Sigmoid colon (tissue), 7 donors: ENCODE results near the gene MOXD1. TPM values are rescaled to one million over a fixed set of nuclear protein-coding genes. Genes with fewer than 3 reads are reported as not detected.

Experiments used
- DNase-seq: peaks from one replicate; pipeline ENCODE4 v3.0.0-alpha.2; 2019
- H3K27ac ChIP-seq, 4 donors: fragments of 200-600 bp; sonication (generic); one replicate each; pipeline ENCODE4 v1.5.1; 2016 to 2019; ENCODE audit warnings: mild to moderate bottlenecking in 1 of 4
- H3K27me3 ChIP-seq, 3 donors: fragments of 200-600 bp; sonication (generic); one replicate each; pipeline ENCODE4 v1.5.1; 2019; ENCODE audit warnings: mild to moderate bottlenecking in 1 of 3
- H3K36me3 ChIP-seq, 4 donors: fragments of 200-600 bp; sonication (generic); one replicate each; pipeline ENCODE4 v1.5.1; 2016 to 2019
- H3K4me1 ChIP-seq, 4 donors: fragments of 200-600 bp; sonication (generic); one replicate each; pipeline ENCODE4 v1.5.1; 2017 to 2019
- H3K4me3 ChIP-seq, 4 donors: fragments of 200-600 bp; sonication (generic); one replicate each; pipeline ENCODE4 v1.5.1; 2017 to 2019; ENCODE audit warnings: mild to moderate bottlenecking in 2 of 4, moderate library complexity in 1 of 4
- H3K9me3 ChIP-seq, 4 donors: fragments of 200-600 bp in 3 of 4; sonication (generic) in 3 of 4; one replicate each; pipeline versions ENCODE4 v1.5.1 to v1.6.1; 2013 to 2019
- EP300 ChIP-seq, 4 donors: sonication (generic); formaldehyde crosslinking; IDR thresholded peaks; one replicate each; pipeline ENCODE4 v1.6.1; 2017; ENCODE audit warnings: antibody characterized with exemption in 4 of 4
- POLR2A ChIP-seq, 2 donors: fragments of 450-650 bp; IDR thresholded peaks; one replicate each; pipeline ENCODE4 v1.6.1; 2016; ENCODE audit warnings: antibody characterized with exemption in 2 of 2, mild to moderate bottlenecking in 2 of 2, moderate library complexity in 2 of 2
- POLR2AphosphoS5 ChIP-seq, 4 donors: sonication (generic); formaldehyde crosslinking; IDR thresholded peaks; one replicate each; pipeline ENCODE4 v1.6.1; 2017; ENCODE audit warnings: antibody characterized with exemption in 4 of 4
- WGBS, 2 donors: extraction: QIAGEN DNeasy Blood & Tissue Kit; methylation state at CpG; one replicate each; pipeline ENCODE4 v1.1.7; 2013; 5-methylcytosine and 5-hydroxymethylcytosine counted together
- intact Hi-C: fragments of 100-400 bp; cut with DNase I; formaldehyde crosslinking; loops from one replicate; pipeline ENCODE4 v1.15.1; 2023
- polyA plus RNA-seq, 3 donors: library from polyadenylated mRNA; stranded (reverse); fragments of 200-250 nt; gene quantifications; one replicate each; pipeline ENCODE4 v1.2.3, GENCODE V29; 2013
- total RNA-seq, 4 donors: library from RNA; depleted of rRNA; stranded (reverse); fragments of >200 nt; gene quantifications; one replicate each; pipeline ENCODE4 v1.1.0, GENCODE V29; 2016
- TF ChIP-seq, protein P1 (sequence below), 4 experiments: fragments of 450-650 bp in 3 of 4; fragments of 200-600 bp in 1 of 4; IDR thresholded peaks; one replicate each; pipeline ENCODE4 v1.5.1; 2016 to 2019; ENCODE audit warnings: antibody characterized with exemption in 4 of 4, mild to moderate bottlenecking in 3 of 4, moderate library complexity in 2 of 4
- donor health status: healthy with polysubstance abuse.
- donor health status: Bipolar disorder and iron deficiency.
- donor health status: healthy.

Gene MOXD1
- total and polyA plus RNA-seq, 7 donors = 1.2 to 20.8 (median 9.4) TPM

DNA sequence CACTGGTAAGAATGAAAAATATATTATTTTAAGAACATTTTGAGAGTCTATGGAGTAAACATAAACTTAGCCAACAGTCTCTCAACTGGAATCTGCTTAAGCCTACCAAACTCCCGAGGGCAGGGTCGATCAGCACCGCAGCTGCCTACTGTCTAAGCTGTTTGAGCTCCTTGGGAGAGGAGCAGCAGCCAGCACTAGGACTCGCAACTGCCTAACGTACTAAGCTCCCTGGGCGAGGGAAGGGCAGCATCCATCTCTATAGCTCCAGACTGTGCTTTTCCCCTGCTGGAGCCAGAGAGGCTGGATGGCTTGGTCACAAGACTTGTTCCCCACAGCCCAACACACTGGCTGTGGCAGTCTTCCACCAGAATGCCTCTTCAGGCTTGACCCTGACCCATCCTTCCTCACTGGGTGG lies 96.4 kb downstream of the MOXD1 start:
- Histone ChIP-seq H3K4me1 (no peaks in the 10 kb centered on the region), H3K9me3 (peaks cover 0 to 2% (median 0%) of the 10 kb centered on the region in 4 donors), H3K4me3 (no peak overlapping the region), H3K27ac (no peak overlapping the region), H3K36me3 (no peaks in the 10 kb centered on the region), H3K27me3 (no peaks in the 10 kb centered on the region)
- WGBS, 2 donors = 84 to 90% methylated on average over 6 of the region's 6 CpGs
- TF ChIP-seq, protein P1, sequence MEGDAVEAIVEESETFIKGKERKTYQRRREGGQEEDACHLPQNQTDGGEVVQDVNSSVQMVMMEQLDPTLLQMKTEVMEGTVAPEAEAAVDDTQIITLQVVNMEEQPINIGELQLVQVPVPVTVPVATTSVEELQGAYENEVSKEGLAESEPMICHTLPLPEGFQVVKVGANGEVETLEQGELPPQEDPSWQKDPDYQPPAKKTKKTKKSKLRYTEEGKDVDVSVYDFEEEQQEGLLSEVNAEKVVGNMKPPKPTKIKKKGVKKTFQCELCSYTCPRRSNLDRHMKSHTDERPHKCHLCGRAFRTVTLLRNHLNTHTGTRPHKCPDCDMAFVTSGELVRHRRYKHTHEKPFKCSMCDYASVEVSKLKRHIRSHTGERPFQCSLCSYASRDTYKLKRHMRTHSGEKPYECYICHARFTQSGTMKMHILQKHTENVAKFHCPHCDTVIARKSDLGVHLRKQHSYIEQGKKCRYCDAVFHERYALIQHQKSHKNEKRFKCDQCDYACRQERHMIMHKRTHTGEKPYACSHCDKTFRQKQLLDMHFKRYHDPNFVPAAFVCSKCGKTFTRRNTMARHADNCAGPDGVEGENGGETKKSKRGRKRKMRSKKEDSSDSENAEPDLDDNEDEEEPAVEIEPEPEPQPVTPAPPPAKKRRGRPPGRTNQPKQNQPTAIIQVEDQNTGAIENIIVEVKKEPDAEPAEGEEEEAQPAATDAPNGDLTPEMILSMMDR (IDR thresholded peaks at IDR 0.05) = no peak
- TF ChIP-seq EP300 (IDR thresholded peaks at IDR 0.05) (no peak), POLR2A (IDR thresholded peaks at IDR 0.05) (no peak), POLR2AphosphoS5 (IDR thresholded peaks at IDR 0.05) (no peak)
- DNase-seq = peak; percentile 58
- intact Hi-C loops = no loop called here

DNA sequence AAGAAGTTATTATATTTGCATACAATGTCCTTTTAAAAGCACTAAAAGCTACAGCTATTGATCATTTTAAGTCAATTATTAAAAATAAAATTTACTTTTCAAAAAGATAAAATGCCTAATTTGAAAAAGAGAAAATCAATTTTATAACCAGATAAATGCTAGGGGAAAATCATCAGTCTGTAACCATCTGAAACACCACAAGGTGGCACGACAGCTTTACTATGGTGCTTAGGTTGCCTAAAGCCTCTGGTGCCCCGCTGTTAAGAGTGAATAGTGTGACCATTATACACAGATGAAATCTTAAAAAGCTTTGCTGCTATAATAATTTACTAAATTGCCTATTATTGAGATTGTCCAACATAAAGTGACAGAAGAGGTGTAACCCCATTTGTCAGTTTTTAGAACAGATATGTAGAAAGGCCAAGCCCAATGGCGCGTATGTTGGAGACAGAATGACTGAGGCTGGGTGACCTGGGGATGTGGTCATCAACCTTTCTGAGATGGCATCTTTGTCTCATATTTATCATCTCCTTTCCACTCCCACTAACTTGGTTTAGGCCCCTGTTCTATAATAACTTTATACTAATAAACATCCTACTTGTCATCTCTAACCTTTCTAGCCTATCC lies 100.8 kb downstream of the MOXD1 start:
- 52 to 64% methylated on average over 4 of the region's 4 CpGs for WGBS, 2 donors
- Histone ChIP-seq H3K9me3 (no peaks in the 10 kb centered on the region), H3K36me3 (no peaks in the 10 kb centered on the region), H3K27ac (no peak overlapping the region), H3K4me1 (no peaks in the 10 kb centered on the region), H3K27me3 (no peaks in the 10 kb centered on the region), H3K4me3 (no peak overlapping the region)
- no peak for DNase-seq
- TF ChIP-seq POLR2A (IDR thresholded peaks at IDR 0.05) (no peak), POLR2AphosphoS5 (IDR thresholded peaks at IDR 0.05) (no peak), EP300 (IDR thresholded peaks at IDR 0.05) (no peak)
- TF ChIP-seq, protein P1 (IDR thresholded peaks at IDR 0.05) = peak in 3 of 4 experiments; percentile 10 to 37 (median 34)
- intact Hi-C loops = loop anchor here (2.0 kb wide), 1 partner anchor 184 kb away; no protein-coding TSS in a partner anchor

DNA sequence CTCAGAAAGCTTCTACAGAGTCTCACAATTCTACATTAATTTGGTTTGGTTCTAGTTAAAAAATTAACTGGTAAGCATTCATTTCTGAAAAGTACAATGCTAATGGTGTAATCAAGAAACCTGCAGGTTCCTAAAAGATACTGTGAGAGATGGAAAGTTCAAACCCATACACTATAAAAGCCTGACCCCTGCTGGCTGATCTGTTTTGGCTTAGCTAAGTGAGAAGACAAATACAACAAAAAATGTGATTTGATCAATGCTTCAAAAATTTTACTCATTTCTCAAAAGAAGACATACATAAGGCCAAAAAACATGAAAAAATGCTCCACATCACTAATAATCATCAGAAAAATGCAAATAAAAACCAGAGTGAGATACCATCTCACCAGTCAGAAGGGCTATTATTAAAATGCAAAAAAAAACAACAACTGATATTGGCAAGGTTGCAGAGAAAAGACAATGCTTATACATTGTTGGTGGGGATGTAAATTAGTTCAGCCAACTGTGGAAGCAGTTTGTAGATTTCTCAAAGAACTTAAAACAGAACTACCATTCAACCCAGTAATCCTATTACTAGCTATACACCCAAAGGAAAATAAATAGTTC lies 102.8 kb downstream of the MOXD1 start:
- no peak overlapping the region for H3K4me3 ChIP-seq
- H3K9me3 ChIP-seq = no peaks in the 10 kb centered on the region
- H3K27ac ChIP-seq = no peak overlapping the region
- no peaks in the 10 kb centered on the region for H3K4me1 ChIP-seq
- no peaks in the 10 kb centered on the region for H3K27me3 ChIP-seq
- DNase-seq = no peak
- TF ChIP-seq, protein P1 (IDR thresholded peaks at IDR 0.05) = peak in 3 of 4 experiments; percentile 25 to 44 (median 37)
- no peak for TF ChIP-seq EP300 (IDR thresholded peaks at IDR 0.05)
- intact Hi-C loops = no loop called here
- H3K36me3 ChIP-seq = no peaks in the 10 kb centered on the region

DNA sequence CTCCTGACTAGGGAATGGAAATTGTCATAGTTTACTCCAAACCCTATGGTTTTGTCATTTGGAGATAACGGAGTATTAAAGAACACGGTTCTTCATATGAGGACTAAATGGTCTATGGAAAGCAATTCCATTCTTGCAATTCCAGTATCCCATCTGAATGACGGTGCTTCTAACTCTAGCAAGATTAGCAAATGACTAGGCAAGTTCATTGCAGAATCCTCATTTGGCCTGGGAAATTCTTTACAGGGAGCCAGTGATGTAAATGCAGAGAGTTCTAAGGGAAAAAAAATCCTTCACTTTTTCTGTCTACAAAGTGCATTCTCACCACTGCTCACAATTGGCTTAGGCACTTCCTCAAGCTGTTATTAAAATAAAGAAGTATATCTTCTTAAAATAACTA lies 111.5 kb downstream of the MOXD1 start:
- H3K4me1 ChIP-seq = no peaks in the 10 kb centered on the region
- no peaks in the 10 kb centered on the region for H3K9me3 ChIP-seq
- no peak overlapping the region for H3K4me3 ChIP-seq
- intact Hi-C loops = no loop called here
- TF ChIP-seq EP300 (IDR thresholded peaks at IDR 0.05) (no peak), POLR2AphosphoS5 (IDR thresholded peaks at IDR 0.05) (no peak), POLR2A (IDR thresholded peaks at IDR 0.05) (no peak)
- TF ChIP-seq, protein P1 (IDR thresholded peaks at IDR 0.05) = no peak
- no peak for DNase-seq
- H3K27me3 ChIP-seq = no peaks in the 10 kb centered on the region
- WGBS, 2 donors = 77 to 94% methylated on average over 3 of the region's 3 CpGs
- no peak overlapping the region for H3K27ac ChIP-seq
- H3K36me3 ChIP-seq = no peaks in the 10 kb centered on the region
